CD4-positive, alpha-beta T cell treated with Interleukin-2 at 100 ng/mL for 4 hours (primary cell): ENCODE measurements around the gene ZNRF1.

Experiments
- DNase-seq: peaks from one replicate; pipeline ENCODE4 v3.0.0-alpha.2; 2020; ENCODE audit warnings: low spot score

Gene ZNRF1

GRCh38 chr16:75027520-75028300 is 28.9 kb downstream of the ZNRF1 start:
- no peak for DNase-seq

- DNase-seq, result no peak
Observed at GRCh38 chr16:75028544-75029135, 29.8 kb downstream of the ZNRF1 start.

GRCh38 chr16:75029854-75030253 is 31.0 kb downstream of the ZNRF1 start:
- DNase-seq, result no peak

- DNase-seq, result no peak
Observed at GRCh38 chr16:75032655-75033054, 33.8 kb downstream of the ZNRF1 start.

- no peak for DNase-seq
Observed at GRCh38 chr16:75035410-75035968, 36.7 kb downstream of the ZNRF1 start.

- DNase-seq, result no peak
Observed at GRCh38 chr16:75038036-75038858, 39.4 kb downstream of the ZNRF1 start.

- DNase-seq, result no peak
Observed at GRCh38 chr16:75039941-75040340, 41.1 kb downstream of the ZNRF1 start.

- DNase-seq, result no peak
Observed at GRCh38 chr16:75042426-75043174, 43.8 kb downstream of the ZNRF1 start.

GRCh38 chr16:75043175-75043895 is 44.5 kb downstream of the ZNRF1 start:
- DNase-seq, result no peak

- DNase-seq, result no peak
Observed at GRCh38 chr16:75044800-75045361, 46.1 kb downstream of the ZNRF1 start.

GRCh38 chr16:75045424-75045823 is 46.6 kb downstream of the ZNRF1 start:
- DNase-seq, result no peak

- no peak for DNase-seq
Observed at GRCh38 chr16:75048054-75048453, 49.2 kb downstream of the ZNRF1 start.

GRCh38 chr16:75048530-75048929 is 49.7 kb downstream of the ZNRF1 start:
- no peak for DNase-seq

- no peak for DNase-seq
Observed at GRCh38 chr16:75052481-75053202, 53.8 kb downstream of the ZNRF1 start.

GRCh38 chr16:75053791-75054555 is 55.1 kb downstream of the ZNRF1 start:
- DNase-seq, result no peak

- no peak for DNase-seq
Observed at GRCh38 chr16:75054556-75054947, 55.7 kb downstream of the ZNRF1 start.

- DNase-seq, result no peak
Observed at GRCh38 chr16:75058806-75059205, 60.0 kb downstream of the ZNRF1 start.

- DNase-seq, result no peak
Observed at GRCh38 chr16:75059411-75059810, 60.6 kb downstream of the ZNRF1 start.

- DNase-seq, result no peak
Observed at GRCh38 chr16:75060723-75061122, 61.9 kb downstream of the ZNRF1 start.
